IPS-20b (cell line): Measurements from ENCODE around the gene GYG2.

Source experiments
- H3K27ac ChIP-seq: one replicate; pipeline ENCODE4 v1.5.1; 2013; ENCODE audit warnings: low read length
- H3K27me3 ChIP-seq: 2 replicates; pipeline ENCODE4 v1.6.1; 2013; ENCODE audit warnings: mild to moderate bottlenecking, low read length, inconsistent platforms; ENCODE audit not compliant: insufficient read depth
- H3K36me3 ChIP-seq: 2 replicates; pipeline ENCODE4 v1.6.1; 2013; ENCODE audit warnings: low read depth, mild to moderate bottlenecking, inconsistent platforms, low read length, moderate library complexity; ENCODE audit not compliant: insufficient read depth
- H3K4me1 ChIP-seq: 2 replicates; pipeline ENCODE4 v1.6.1; 2013; ENCODE audit warnings: mild to moderate bottlenecking, control low read depth, inconsistent platforms, low read length, moderate library complexity; ENCODE audit not compliant: insufficient read depth
- H3K4me3 ChIP-seq: 2 replicates; pipeline ENCODE4 v1.5.1; 2013; ENCODE audit warnings: mild to moderate bottlenecking, low read length, inconsistent platforms
- H3K9ac ChIP-seq: 2 replicates; pipeline ENCODE4 v1.6.1; 2013; ENCODE audit warnings: low read depth, mild to moderate bottlenecking, inconsistent platforms, low read length, moderate library complexity
- H3K9me3 ChIP-seq: 2 replicates; pipeline ENCODE4 v1.6.1; 2013; ENCODE audit warnings: mild to moderate bottlenecking, low read depth, low read length, inconsistent platforms; ENCODE audit not compliant: insufficient read depth

The GYG2 gene

GRCh38 chrX:2819345-2820135, 9.2 kb upstream of the GYG2 start:
- H3K36me3 ChIP-seq, result no peaks in the 10 kb centered on the region
- no peak overlapping the region for H3K4me3 ChIP-seq
- H3K9me3 ChIP-seq, result no peaks in the 10 kb centered on the region
- no peaks in the 10 kb centered on the region for H3K27me3 ChIP-seq
- H3K9ac ChIP-seq, result no peak overlapping the region
- H3K4me1 ChIP-seq, result no peaks in the 10 kb centered on the region
- H3K27ac ChIP-seq, result no peak overlapping the region

GRCh38 chrX:2820136-2820771, 8.5 kb upstream of the GYG2 start:
- Histone ChIP-seq H3K36me3 (no peaks in the 10 kb centered on the region), H3K4me1 (no peaks in the 10 kb centered on the region), H3K27me3 (no peaks in the 10 kb centered on the region), H3K27ac (no peak overlapping the region), H3K9me3 (no peaks in the 10 kb centered on the region), H3K4me3 (no peak overlapping the region), H3K9ac (no peak overlapping the region)

DNA sequence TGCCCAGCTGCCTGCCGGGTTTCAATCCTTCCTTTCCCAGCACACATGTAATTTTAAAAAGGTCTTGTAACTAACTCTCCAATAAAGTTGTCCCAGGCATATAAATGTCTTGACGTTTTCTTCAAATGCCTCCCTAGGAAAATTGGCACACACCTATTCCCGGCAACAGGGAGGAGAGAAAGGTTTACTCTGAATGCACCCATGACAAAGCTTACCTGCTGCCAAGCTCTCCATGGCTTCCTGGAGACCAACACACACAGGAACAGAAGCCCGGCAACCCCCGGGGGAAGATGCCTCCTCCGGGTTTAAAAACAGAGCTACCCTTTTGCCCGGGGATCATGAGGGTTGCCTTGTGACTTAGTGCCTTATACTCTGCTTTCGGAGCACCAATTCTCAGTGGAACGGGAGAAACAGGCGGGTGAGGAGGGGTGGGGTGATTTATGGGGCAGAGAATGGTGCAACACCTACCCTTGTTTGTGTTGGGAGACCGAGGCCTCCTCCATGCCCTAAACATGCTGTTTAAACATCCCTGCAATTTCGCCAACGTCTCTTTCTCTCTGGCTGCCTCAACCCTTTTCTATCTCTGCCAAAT, 4.8 kb upstream of the GYG2 start:
- no peak overlapping the region for H3K4me3 ChIP-seq

DNA sequence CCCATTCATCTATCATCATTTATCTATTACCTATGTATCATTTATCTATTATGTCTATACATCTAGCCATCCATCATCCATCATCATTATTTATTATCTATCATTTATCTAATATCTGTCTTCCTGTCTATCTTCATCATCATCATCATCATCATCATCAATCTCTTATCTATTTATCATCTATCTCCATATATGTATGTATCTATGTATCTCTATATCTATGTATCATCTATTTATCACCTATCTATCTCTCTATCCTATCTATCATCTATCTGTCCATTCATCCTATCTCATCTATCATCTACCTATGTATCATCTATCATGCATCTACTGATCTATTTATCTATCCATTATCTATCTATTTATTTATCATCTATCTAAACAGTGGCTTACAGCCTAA, 3.8 kb upstream of the GYG2 start:
- Histone ChIP-seq H3K9ac (no peak overlapping the region), H3K9me3 (no peaks in the 10 kb centered on the region), H3K4me1 (no peaks in the 10 kb centered on the region), H3K4me3 (no peak overlapping the region), H3K36me3 (no peaks in the 10 kb centered on the region), H3K27ac (no peak overlapping the region), H3K27me3 (peaks cover 10% of the 10 kb centered on the region; the same call in 1 of the 2 replicates)

More for the DNA sequence above, 4.8 kb upstream of the GYG2 start:
- Histone ChIP-seq H3K4me1 (no peaks in the 10 kb centered on the region), H3K9me3 (no peaks in the 10 kb centered on the region), H3K27ac (no peak overlapping the region), H3K9ac (no peak overlapping the region), H3K27me3 (peaks cover 10% of the 10 kb centered on the region; the same call in 1 of the 2 replicates), H3K36me3 (no peaks in the 10 kb centered on the region)

GRCh38 chrX:2828959-2829411, 255 bp downstream of the GYG2 start:
- no peaks in the 10 kb centered on the region for H3K9me3 ChIP-seq
- no peak overlapping the region for H3K27ac ChIP-seq
- H3K36me3 ChIP-seq, result no peaks in the 10 kb centered on the region
- peaks cover 10% of the 10 kb centered on the region; the same call in 1 of the 2 replicates for H3K27me3 ChIP-seq
- H3K4me3 ChIP-seq, result peak overlapping the region; percentile 58; the same call in 1 of the 2 replicates
- no peak overlapping the region for H3K9ac ChIP-seq
- H3K4me1 ChIP-seq, result no peaks in the 10 kb centered on the region

DNA sequence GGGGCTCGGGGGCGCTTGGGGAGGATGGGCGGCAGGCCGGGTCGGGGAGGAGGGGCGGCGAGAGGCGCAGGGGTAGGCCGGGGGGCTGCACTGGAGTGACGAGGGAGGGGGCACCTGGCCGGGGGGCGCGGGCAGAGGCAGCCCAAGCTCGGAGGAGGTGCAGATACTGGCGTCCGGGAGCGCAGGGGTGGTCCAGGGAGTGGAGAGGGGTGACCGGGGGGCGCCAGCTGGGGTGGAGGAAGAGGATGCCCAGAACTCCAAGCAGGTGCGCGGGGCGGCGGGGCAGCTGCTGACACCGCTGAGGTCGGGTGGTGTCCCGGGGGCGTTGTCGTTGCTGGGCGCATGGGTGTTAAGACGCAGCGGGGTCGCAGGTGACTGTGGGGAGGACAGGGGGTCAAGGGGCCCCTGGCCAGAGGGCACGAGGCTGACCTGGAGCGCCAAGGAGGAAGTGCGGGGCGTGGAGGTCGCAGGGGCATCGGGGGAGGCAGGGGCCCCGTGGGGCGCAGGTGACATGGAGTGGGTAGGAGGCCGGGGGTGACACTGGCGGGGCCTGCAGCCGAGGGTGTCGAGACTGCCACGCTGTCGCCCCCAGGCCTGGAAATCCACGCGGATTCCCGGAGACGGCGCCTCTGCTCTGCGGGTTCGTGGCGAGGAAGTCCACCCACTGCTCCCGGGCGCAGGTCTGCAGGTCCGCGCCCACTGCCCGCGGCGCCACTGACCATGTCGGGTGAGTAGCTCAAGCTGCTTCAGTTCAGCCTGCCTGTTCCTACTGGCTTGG, 928 bp downstream of the GYG2 start:
- peaks cover 10% of the 10 kb centered on the region; the same call in 1 of the 2 replicates for H3K27me3 ChIP-seq
- no peaks in the 10 kb centered on the region for H3K36me3 ChIP-seq
- peak overlapping the region; percentile 21; the same call in 1 of the 2 replicates for H3K9ac ChIP-seq
- no peaks in the 10 kb centered on the region for H3K9me3 ChIP-seq
- peak overlapping the region; percentile 58; the same call in 1 of the 2 replicates for H3K4me3 ChIP-seq
- H3K27ac ChIP-seq, result no peak overlapping the region
- no peaks in the 10 kb centered on the region for H3K4me1 ChIP-seq

- H3K4me3 ChIP-seq, result no peak overlapping the region
Observed at GRCh38 chrX:2831471-2832228, 2.9 kb downstream of the GYG2 start.

DNA sequence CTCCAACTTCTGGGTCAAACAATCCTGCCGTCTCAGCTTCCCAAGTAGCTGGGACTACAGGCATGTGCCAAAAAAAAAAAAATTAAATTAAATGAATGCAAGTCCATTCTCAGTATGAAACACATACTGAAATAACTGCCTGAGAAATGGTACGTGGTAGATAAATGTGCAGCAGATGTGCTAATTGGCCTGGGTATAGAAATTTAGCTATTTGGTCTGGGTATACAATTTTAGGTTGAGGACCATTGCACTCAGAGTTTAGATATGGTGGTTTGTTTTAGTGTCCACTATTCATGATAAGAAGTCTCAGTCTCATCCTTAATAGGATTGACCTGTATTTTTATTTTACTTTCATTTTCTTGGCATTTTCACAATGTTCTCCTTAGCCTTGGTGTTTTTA, 9.2 kb downstream of the GYG2 start:
- no peak overlapping the region for H3K27ac ChIP-seq
- no peaks in the 10 kb centered on the region for H3K4me1 ChIP-seq
- peaks cover 11% of the 10 kb centered on the region; the same call in 1 of the 2 replicates for H3K36me3 ChIP-seq
- H3K27me3 ChIP-seq, result no peaks in the 10 kb centered on the region
- H3K4me3 ChIP-seq, result no peak overlapping the region
- no peak overlapping the region for H3K9ac ChIP-seq
- no peaks in the 10 kb centered on the region for H3K9me3 ChIP-seq

More at GRCh38 chrX:2831471-2832228, 2.9 kb downstream of the GYG2 start:
- Histone ChIP-seq H3K9ac (no peak overlapping the region), H3K4me1 (no peaks in the 10 kb centered on the region), H3K27ac (no peak overlapping the region), H3K9me3 (no peaks in the 10 kb centered on the region), H3K27me3 (peaks cover 10% of the 10 kb centered on the region; the same call in 1 of the 2 replicates), H3K36me3 (no peaks in the 10 kb centered on the region; the same call in 1 of the 2 replicates)

- H3K9me3 ChIP-seq, result no peaks in the 10 kb centered on the region
- no peak overlapping the region for H3K27ac ChIP-seq
- H3K27me3 ChIP-seq, result no peaks in the 10 kb centered on the region
- H3K4me1 ChIP-seq, result no peaks in the 10 kb centered on the region
- H3K4me3 ChIP-seq, result no peak overlapping the region
- H3K9ac ChIP-seq, result no peak overlapping the region
- peaks cover 22% of the 10 kb centered on the region; the same call in 1 of the 2 replicates for H3K36me3 ChIP-seq
Observed at GRCh38 chrX:2840961-2841360, 12.2 kb downstream of the GYG2 start.

DNA sequence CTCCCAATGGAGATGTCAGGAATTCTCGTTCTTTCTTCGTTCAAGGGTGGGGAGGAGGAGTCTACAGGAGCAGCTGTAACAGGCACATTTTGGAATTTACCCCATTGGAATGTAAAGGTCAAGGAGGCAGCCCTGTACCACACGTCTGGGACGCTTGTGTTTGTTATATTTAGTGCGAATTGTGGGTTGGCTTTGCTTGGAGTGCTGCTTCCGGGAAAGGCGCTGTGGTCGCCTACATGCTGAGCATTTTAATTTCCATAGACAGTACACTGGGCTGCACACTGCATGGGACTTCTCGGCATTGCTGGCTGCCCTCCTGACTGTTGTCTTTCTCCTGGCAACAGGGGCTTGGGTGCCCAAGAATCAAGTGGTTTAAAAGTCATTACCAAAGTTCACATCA, 12.8 kb downstream of the GYG2 start:
- H3K27me3 ChIP-seq, result no peaks in the 10 kb centered on the region
- no peak overlapping the region for H3K27ac ChIP-seq
- no peak overlapping the region for H3K4me3 ChIP-seq
- H3K36me3 ChIP-seq, result peaks cover 22% of the 10 kb centered on the region; the same call in 1 of the 2 replicates
- no peaks in the 10 kb centered on the region for H3K4me1 ChIP-seq
- no peak overlapping the region for H3K9ac ChIP-seq
- no peaks in the 10 kb centered on the region for H3K9me3 ChIP-seq
